HFF-Myc (cell line): ENCODE results near the gene PZP.
"Not testable (repeated sequence)": the region's sequence is repeated elsewhere in the genome, so short reads cannot be mapped to it uniquely, and the experiment has no call there.

ENCODE experiments used
- DNase-seq: peaks from one replicate; pipeline ENCODE4 v3.0.0-alpha.2; 2011; ENCODE audit warnings: low read depth; ENCODE audit errors: extremely low read depth
- H3K4me3 ChIP-seq: replicated peaks from 2 replicates; pipeline ENCODE4 v1.5.1; 2011; ENCODE audit warnings: low read depth, mild to moderate bottlenecking, control low read depth, low read length
- CTCF ChIP-seq: IDR thresholded peaks from 2 replicates; pipeline ENCODE4 v1.5.1; 2012; ENCODE audit warnings: mild to moderate bottlenecking, low read depth, low read length, control low read depth; ENCODE audit errors: missing control alignments

PZP gene

GRCh38 chr12:9204380-9204779, 3.8 kb downstream of the PZP start:
- TF ChIP-seq CTCF = no peak
- no peak overlapping the region for H3K4me3 ChIP-seq
- DNase-seq = no peak

- no peak overlapping the region for H3K4me3 ChIP-seq
- no peak for DNase-seq
Observed at GRCh38 chr12:9198012-9198411, 10.2 kb downstream of the PZP start.

GRCh38 chr12:9184276-9184675, 23.9 kb downstream of the PZP start:
- H3K4me3 ChIP-seq = no peak overlapping the region
- DNase-seq = no peak
- TF ChIP-seq CTCF = no peak

More at GRCh38 chr12:9198012-9198411, 10.2 kb downstream of the PZP start:
- TF ChIP-seq CTCF = no peak

- no peak for DNase-seq
- H3K4me3 ChIP-seq = no peak overlapping the region
- TF ChIP-seq CTCF = no peak
Observed at GRCh38 chr12:9180810-9181209, 27.4 kb downstream of the PZP start.

- TF ChIP-seq CTCF = no peak
- no peak overlapping the region for H3K4me3 ChIP-seq
- no peak for DNase-seq
Observed at GRCh38 chr12:9179781-9180180, 28.4 kb downstream of the PZP start.

- DNase-seq = no peak
- no peak for TF ChIP-seq CTCF
- H3K4me3 ChIP-seq = no peak overlapping the region
Observed at GRCh38 chr12:9169979-9170634, 38.1 kb downstream of the PZP start.

- H3K4me3 ChIP-seq, DNase-seq: not testable (repeated sequence)
Observed at GRCh38 chr12:9167345-9167744, 40.9 kb downstream of the PZP start.
